ENCODE data around the gene KRTAP10-7.
"Not testable (repeated sequence)": the region's sequence is repeated elsewhere in the genome, so short reads cannot be mapped to it uniquely, and the experiment has no call there.

KRTAP10-7 gene

GRCh38 chr21:44571844-44572782 is 28.3 kb upstream of the KRTAP10-7 start:
- no peak for DNase-seq

DNA sequence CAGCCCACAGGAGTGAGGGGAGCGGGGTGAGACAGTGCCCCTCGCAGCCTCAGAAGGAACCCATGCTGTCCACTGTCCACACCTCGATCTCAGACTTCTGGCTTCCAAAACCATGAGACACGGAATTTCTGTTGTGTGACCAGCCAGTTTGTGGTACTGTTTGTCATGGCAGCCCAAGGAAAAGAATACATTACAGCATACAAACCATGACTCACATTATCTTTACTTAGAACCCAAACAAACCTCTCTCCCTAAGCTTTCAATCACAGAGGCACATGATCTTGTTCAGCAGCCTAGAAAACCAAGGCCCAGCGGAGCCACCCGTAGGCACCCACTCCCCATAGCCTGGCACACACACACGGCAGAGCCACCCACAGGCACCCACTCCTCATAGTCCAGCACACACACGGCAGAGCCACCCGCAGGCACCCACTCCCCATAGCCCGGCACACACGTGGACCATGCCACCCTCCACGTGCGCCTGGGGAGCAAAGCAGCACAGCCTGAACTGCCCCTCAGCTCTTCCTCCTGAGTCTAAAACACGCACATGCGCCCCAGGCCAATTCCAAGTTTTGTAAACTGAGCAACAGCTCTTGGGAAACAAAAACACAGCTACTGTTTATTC is 27.3 kb upstream of the KRTAP10-7 start:
- DNase-seq, result no peak

DNA sequence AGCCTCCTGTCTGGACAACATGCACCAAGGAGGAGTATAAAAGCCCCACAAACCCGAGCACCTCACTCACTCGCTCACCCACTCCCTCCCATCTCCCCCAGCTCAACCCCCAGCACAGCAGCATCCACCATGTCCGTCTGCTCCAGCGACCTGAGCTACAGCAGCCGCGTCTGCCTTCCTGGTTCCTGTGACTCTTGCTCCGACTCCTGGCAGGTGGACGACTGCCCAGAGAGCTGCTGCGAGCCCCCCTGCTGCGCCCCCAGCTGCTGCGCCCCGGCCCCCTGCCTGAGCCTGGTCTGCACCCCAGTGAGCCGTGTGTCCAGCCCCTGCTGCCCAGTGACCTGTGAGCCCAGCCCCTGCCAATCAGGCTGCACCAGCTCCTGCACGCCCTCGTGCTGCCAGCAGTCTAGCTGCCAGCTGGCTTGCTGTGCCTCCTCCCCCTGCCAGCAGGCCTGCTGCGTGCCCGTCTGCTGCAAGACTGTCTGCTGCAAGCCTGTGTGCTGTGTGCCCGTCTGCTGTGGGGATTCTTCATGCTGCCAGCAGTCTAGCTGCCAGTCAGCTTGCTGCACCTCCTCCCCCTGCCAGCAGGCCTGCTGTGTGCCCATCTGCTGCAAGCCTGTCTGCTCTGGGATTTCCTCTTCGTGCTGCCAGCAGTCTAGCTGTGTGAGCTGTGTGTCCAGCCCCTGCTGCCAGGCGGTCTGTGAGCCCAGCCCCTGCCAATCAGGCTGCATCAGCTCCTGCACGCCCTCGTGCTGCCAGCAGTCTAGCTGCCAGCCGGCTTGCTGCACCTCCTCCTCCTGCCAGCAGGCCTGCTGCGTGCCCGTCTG is 26.6 kb upstream of the KRTAP10-7 start, which contains the start of gene KRTAP10-4:
KRTAP10-4 (plus strand) TSS at position 100 of the 827 bp plus-strand sequence; CDS start at position 130, 30 bp downstream.
- DNase-seq, result not testable (repeated sequence)

DNA sequence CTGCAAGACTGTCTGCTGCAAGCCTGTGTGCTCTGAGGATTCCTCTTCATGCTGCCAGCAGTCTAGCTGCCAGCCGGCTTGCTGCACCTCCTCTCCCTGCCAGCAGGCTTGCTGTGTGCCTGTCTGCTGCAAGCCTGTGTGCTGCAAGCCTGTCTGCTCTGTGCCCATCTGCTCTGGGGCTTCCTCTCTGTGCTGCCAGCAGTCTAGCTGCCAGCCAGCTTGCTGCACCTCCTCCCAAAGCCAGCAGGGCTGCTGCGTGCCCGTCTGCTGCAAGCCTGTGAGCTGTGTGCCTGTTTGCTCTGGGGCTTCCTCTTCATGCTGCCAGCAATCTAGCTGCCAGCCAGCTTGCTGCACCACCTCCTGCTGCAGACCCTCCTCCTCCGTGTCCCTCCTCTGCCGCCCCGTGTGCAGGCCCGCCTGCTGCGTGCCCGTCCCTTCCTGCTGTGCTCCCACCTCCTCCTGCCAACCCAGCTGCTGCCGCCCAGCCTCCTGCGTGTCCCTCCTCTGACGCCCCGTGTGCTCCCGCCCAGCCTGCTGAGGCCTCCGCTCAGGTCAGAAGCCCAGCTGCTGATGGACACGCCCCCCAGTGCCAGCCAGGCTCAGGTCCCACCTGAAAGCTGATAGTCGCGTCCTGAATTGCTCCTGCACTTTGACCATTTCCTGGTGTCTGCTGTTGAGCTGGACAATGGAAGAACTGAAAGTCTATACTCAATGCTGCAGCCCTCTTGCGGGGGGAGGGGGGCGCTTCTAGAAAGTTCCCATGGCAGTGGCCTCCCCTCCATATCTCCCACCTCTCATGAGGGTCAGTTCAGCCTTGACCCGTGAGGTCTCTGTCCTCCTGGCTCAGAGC is 25.7 kb upstream of the KRTAP10-7 start:
- no peak for DNase-seq

GRCh38 chr21:44575307-44576024 is 24.9 kb upstream of the KRTAP10-7 start:
- DNase-seq, result no peak

GRCh38 chr21:44576025-44576420 is 24.4 kb upstream of the KRTAP10-7 start:
- DNase-seq, result no peak

DNA sequence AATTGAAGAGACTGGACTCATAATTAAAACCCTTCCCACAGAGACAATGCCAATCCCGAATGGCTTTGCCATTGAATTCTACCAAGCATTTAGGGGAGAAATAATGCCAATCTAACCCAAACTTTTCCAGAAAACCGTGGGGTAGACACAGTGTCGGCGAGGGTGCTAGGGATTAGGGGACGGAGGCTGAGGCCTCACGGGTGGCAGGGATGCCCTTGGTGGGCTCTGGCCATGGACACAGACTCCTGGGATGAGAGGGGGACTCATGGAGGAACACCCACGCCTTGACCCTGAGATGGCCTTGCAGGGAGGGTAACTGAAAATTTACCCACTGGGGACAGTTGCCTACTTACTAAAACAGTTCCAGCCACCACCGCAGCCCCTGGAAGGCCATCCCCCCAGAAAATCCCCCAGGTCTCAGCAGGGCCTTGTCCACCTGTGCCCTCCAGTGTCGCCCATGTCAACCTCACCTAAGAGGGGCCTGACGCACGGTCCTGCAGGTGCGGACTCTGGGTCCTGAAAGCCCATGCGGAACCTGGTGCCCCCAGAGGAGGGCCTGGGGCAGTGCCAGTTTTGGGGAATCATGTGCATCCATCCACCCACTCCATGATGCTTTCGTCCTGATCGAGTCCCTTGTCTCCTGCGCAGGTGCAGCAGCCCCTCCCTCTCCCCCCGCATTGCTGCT is 21.9 kb upstream of the KRTAP10-7 start:
- DNase-seq, result no peak

DNA sequence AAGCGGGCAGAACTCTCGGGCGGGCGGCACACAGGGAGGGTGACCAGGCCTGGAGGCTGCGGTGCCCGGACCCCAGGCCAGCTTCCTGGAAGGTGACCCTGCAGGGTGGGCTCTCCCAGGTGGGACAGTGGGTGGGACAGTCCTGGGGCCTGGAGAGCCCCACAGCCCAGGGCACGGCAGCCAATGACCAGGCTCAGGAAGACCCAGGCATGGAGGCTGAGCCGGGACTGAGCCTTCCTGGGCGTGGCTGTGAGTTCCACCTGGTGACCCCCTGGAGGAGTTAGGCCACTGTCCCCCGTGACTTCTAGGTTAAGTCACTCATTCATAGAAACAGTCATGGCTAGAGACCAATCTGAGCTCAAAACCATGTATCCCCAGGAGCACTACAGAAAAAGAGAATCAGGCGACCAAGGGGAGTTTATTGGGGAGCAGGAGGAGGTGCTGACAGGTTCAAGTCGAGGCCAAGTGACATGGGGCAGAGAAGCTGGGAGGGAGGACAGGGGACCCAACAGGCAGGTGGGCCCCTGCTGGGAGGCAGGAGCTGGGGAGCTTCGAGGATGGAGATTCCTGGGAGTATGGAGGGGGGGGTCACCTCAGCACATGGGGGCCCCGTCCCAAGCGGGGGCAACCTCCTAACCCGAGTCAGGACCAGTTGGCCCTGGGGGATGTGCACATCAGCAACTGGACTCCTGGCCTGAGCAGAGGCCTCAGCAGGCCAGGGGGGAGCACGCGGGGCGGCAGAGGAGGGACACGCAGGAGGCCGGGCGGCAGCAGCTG is 21.2 kb upstream of the KRTAP10-7 start:
- no peak for DNase-seq

GRCh38 chr21:44579833-44580144 is 20.6 kb upstream of the KRTAP10-7 start:
- DNase-seq, result no peak

DNA sequence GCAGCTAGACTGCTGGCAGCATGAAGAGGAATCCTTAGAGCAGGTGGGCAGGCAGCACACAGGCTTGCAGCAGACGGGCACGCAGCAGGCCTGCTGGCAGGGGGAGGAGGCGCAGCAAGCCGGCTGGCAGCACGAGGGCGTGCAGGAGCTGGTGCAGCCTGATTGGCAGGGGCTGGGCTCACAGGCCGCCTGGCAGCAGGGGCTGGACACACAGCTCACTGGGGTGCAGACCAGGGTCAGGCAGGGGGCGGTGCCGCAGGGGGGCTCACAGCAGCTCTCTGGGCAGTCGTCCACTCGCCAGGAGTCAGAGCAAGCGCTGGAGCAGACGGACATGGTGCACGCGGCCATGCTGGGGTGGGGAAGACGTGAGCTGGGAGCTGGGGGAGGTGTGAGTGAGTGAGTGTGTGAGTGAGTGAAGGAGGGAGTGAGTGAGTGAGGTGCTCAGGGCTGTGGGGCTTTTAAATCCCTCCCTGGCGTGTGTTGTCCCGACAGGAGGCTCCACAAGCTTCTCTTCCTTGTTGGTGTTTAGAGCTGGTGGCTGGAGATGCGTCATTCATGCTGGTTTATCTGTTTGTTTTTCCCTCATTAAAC is 20.1 kb upstream of the KRTAP10-7 start, which contains the start of gene KRTAP10-5:
KRTAP10-5 (minus strand) TSS at position 374 of the 591 bp plus-strand sequence; CDS start at position 348, 26 bp downstream.
- DNase-seq, result not testable (repeated sequence)

- no peak for DNase-seq
These were observed 19.2 kb upstream of the KRTAP10-7 start for GRCh38 chr21:44581158-44581557.

GRCh38 chr21:44582055-44582454 is 18.3 kb upstream of the KRTAP10-7 start:
- DNase-seq, result no peak

DNA sequence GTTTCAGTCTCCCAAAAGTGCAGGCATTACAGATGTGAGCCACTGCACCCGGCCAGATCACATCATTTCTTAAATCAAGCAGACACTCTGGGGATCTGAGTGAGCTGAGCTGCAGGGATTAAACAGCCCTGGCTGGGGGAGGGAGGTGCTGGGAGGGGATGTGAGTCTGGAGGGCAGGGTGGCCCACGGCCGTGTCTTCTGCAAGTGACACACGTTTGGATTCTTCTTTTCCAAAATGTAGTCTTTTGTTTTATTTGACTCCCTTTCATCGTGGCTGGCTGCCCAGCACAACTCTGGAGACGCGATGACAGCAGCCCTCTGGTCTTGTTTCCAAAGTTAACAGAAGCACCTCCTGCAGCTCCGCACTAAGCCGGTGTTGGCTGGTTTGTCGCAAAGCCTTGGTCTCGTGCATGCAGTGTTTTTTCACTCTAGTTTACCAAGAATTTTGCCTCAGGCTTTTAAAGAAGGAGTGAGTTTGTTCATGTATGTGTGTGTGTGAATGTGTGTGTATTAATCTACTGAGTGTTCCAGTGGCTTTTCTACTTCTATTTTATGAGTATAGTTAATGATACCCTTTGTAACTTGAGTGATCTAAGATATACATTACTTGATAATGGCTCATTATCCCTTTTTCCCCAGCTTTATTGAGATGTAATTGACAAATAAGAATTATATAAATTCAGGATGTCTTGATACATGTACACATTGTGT is 17.2 kb upstream of the KRTAP10-7 start:
- no peak for DNase-seq

DNA sequence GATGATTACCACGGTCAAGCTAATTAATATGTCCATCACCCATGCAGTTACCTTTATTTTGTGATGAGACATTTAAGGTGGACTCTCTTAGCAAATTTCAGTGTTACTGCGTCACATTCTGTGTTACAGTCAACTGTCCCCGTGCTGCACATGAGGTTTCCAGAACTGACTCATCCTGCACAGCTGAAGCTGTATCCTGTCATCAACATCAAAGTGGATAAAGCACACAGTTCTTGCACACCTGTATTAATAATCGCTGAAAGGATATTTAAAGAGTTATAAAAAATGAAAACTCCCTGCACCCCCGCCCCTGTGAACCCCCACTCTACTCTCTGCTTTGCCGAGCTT is 16.6 kb upstream of the KRTAP10-7 start:
- DNase-seq, result peak in 1 of 2 donors; percentile 22

- DNase-seq, result no peak
These were observed 14.5 kb upstream of the KRTAP10-7 start for GRCh38 chr21:44585892-44586291.

- no peak for DNase-seq
These were observed 11.3 kb upstream of the KRTAP10-7 start for GRCh38 chr21:44589094-44589493.

- DNase-seq, result no peak
These were observed 10.7 kb upstream of the KRTAP10-7 start for GRCh38 chr21:44589586-44590305.

- DNase-seq, result no peak
These were observed 10.1 kb upstream of the KRTAP10-7 start for GRCh38 chr21:44590311-44590721.

Data from CD4-positive, alpha-beta T cell treated with Interleukin-4 for 1 hour (primary cell).